ENCODE results near the gene XRCC1. TPM values are rescaled to one million over a fixed set of nuclear protein-coding genes. Genes with fewer than 3 reads are reported as not detected.

The XRCC1 gene
- total RNA-seq, 1 experiment from 2014 or later: 37.4 TPM

DNA sequence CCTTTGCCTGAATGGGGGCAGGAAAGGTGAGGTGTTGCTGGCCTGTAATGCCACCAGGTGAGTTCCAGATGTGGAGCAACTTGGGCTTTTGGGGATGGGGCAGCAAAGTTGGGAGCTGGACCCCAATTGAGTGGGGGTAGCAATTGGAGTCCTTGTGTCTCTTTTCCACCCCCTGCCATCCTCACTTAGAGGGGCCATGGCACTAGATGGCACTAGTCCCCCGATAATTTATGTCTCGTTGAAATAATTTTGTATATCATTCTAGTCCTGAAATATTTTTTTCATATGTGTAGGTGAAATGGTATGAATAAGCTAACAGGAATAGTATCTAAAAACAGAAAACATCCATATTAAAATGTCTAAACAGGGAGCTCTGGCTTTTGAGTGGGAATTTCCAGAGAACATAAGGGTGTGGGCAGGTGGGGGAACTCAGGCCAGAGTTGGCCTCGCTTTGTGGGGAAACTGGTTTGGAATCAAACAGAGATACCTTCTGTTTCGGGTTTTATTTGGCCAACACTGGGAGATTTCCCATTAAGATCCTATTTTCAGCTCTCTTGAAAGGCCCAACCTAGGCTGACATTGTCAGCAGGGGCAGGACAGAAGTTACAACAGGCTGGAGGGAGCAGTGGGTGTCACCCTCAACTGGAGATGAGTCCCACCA is 24.4 kb upstream of the XRCC1 start:
- BruUV-seq (replicated peaks): TSS peak; percentile 4
- POLR2A ChIA-PET: interaction anchor here (1.4 kb wide), 1 partner anchor 18 kb away, joined by 3 read pairs; no protein-coding TSS in a partner anchor

GRCh38 chr19:43598445-43599240 is 23.3 kb upstream of the XRCC1 start:
- ATAC-seq: no peak
- RAD21 ChIA-PET (ENCODE audit: low non-redundant PET in 1 of 2, low total read pairs in 2 of 2, uncharacterized antibody in 2 of 2, unreplicated experiment in 2 of 2): no interaction called here
- no peak overlapping the region for H3K9ac ChIP-seq (ENCODE audit: low read length)
- POLR2A ChIA-PET: interaction anchor here (1.4 kb wide), 1 partner anchor 19 kb away, joined by 3 read pairs; no protein-coding TSS in a partner anchor
- H3K36me3 ChIP-seq (ENCODE audit: control insufficient read depth in 1 of 2, insufficient read depth in 2 of 2, low read length in 2 of 2): peaks cover 8 to 19% of the 10 kb centered on the region in 2 experiments; a peak in 2 of 4 replicates
- H3K79me2 ChIP-seq (ENCODE audit: insufficient read depth, low read length): peaks cover 52% of the 10 kb centered on the region
- no peak overlapping the region for H3K27ac ChIP-seq (ENCODE audit: low read depth, low read length)
- H3K9me3 ChIP-seq (ENCODE audit: control insufficient read depth in 1 of 2, insufficient read depth in 1 of 2, low read depth in 1 of 2, low read length in 2 of 2): no peaks in the 10 kb centered on the region
- no peaks in the 10 kb centered on the region for H3K9me2 ChIP-seq (ENCODE audit: insufficient read depth)
- intact Hi-C loops (cut with micrococcal nuclease): no loop called here
- peaks cover 9 to 25% of the 10 kb centered on the region in 2 experiments; a peak in 3 of 4 replicates for H3K4me1 ChIP-seq (ENCODE audit: control insufficient read depth in 1 of 2, insufficient read depth in 2 of 2, low read length in 2 of 2)
- H2AFZ ChIP-seq (ENCODE audit: low read depth, low read length, poor library complexity, severe bottlenecking): no peak overlapping the region
- 0 out of 2 replicates have a peak overlapping the region, but pooled peaks have one; percentile 95 for H3K4me2 ChIP-seq (ENCODE audit: low read length)
- CTCF ChIA-PET: no interaction called here
- no peak for DNase-seq (ENCODE audit: low read depth, low spot score)
- no peaks in the 10 kb centered on the region for H3K27me3 ChIP-seq (ENCODE audit: insufficient read depth, low read length)
- H4K20me1 ChIP-seq (ENCODE audit: insufficient read depth): no peaks in the 10 kb centered on the region
- H3K4me3 ChIP-seq (replicated peaks in 1 of 2; ENCODE audit: low read depth in 1 of 2, low read length in 2 of 2): no peak overlapping the region
- no TSS peak for BruUV-seq (replicated peaks)
- TF ChIP-seq, protein P1, sequence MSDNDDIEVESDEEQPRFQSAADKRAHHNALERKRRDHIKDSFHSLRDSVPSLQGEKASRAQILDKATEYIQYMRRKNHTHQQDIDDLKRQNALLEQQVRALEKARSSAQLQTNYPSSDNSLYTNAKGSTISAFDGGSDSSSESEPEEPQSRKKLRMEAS (IDR thresholded peaks at IDR 0.05): no peak
- TF ChIP-seq, protein P2, sequence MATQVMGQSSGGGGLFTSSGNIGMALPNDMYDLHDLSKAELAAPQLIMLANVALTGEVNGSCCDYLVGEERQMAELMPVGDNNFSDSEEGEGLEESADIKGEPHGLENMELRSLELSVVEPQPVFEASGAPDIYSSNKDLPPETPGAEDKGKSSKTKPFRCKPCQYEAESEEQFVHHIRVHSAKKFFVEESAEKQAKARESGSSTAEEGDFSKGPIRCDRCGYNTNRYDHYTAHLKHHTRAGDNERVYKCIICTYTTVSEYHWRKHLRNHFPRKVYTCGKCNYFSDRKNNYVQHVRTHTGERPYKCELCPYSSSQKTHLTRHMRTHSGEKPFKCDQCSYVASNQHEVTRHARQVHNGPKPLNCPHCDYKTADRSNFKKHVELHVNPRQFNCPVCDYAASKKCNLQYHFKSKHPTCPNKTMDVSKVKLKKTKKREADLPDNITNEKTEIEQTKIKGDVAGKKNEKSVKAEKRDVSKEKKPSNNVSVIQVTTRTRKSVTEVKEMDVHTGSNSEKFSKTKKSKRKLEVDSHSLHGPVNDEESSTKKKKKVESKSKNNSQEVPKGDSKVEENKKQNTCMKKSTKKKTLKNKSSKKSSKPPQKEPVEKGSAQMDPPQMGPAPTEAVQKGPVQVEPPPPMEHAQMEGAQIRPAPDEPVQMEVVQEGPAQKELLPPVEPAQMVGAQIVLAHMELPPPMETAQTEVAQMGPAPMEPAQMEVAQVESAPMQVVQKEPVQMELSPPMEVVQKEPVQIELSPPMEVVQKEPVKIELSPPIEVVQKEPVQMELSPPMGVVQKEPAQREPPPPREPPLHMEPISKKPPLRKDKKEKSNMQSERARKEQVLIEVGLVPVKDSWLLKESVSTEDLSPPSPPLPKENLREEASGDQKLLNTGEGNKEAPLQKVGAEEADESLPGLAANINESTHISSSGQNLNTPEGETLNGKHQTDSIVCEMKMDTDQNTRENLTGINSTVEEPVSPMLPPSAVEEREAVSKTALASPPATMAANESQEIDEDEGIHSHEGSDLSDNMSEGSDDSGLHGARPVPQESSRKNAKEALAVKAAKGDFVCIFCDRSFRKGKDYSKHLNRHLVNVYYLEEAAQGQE (IDR thresholded peaks at IDR 0.05; ENCODE audit: low read depth): no peak
- TF ChIP-seq CEBPB (IDR thresholded peaks at IDR 0.05; ENCODE audit: low read depth) (no peak), YY1 (IDR thresholded peaks at IDR 0.05; ENCODE audit: extremely low read depth, insufficient replicate concordance, low read depth, low read length) (no peak), ZFX (IDR thresholded peaks at IDR 0.05) (no peak), SIN3A (IDR thresholded peaks at IDR 0.05; ENCODE audit: low read depth) (no peak), EGR1 (IDR thresholded peaks at IDR 0.05; ENCODE audit: low read depth) (no peak), JUND (IDR thresholded peaks at IDR 0.05) (no peak)
- TF ChIP-seq, protein P3, sequence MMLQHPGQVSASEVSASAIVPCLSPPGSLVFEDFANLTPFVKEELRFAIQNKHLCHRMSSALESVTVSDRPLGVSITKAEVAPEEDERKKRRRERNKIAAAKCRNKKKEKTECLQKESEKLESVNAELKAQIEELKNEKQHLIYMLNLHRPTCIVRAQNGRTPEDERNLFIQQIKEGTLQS (IDR thresholded peaks at IDR 0.05): no peak
- TF ChIP-seq, protein P4, sequence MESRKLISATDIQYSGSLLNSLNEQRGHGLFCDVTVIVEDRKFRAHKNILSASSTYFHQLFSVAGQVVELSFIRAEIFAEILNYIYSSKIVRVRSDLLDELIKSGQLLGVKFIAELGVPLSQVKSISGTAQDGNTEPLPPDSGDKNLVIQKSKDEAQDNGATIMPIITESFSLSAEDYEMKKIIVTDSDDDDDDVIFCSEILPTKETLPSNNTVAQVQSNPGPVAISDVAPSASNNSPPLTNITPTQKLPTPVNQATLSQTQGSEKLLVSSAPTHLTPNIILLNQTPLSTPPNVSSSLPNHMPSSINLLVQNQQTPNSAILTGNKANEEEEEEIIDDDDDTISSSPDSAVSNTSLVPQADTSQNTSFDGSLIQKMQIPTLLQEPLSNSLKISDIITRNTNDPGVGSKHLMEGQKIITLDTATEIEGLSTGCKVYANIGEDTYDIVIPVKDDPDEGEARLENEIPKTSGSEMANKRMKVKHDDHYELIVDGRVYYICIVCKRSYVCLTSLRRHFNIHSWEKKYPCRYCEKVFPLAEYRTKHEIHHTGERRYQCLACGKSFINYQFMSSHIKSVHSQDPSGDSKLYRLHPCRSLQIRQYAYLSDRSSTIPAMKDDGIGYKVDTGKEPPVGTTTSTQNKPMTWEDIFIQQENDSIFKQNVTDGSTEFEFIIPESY (IDR thresholded peaks at IDR 0.05; ENCODE audit: extremely low read depth, insufficient replicate concordance, low read length): no peak

More for the DNA sequence above, 24.4 kb upstream of the XRCC1 start:
- no peak overlapping the region for H3K9ac ChIP-seq (ENCODE audit: low read length)
- H4K20me1 ChIP-seq (ENCODE audit: insufficient read depth): no peaks in the 10 kb centered on the region
- H3K27ac ChIP-seq (ENCODE audit: low read depth, low read length): no peak overlapping the region
- H3K79me2 ChIP-seq (ENCODE audit: insufficient read depth, low read length): peaks cover 41% of the 10 kb centered on the region
- H3K27me3 ChIP-seq (ENCODE audit: insufficient read depth, low read length): no peaks in the 10 kb centered on the region
- RAD21 ChIA-PET (ENCODE audit: low non-redundant PET in 1 of 2, low total read pairs in 2 of 2, uncharacterized antibody in 2 of 2, unreplicated experiment in 2 of 2): no interaction called here
- no peaks in the 10 kb centered on the region for H3K9me2 ChIP-seq (ENCODE audit: insufficient read depth)
- no peak for TF ChIP-seq ZFX (IDR thresholded peaks at IDR 0.05)
- TF ChIP-seq ELF1 (IDR thresholded peaks at IDR 0.05; ENCODE audit: borderline replicate concordance, low read depth): no peak
- TF ChIP-seq YY1 (IDR thresholded peaks at IDR 0.05; ENCODE audit: extremely low read depth, insufficient replicate concordance, low read depth, low read length): no peak
- TF ChIP-seq RAD21 (IDR thresholded peaks at IDR 0.05; ENCODE audit: low read depth): peak; percentile 29; the same call in 1 of the 2 replicates
- CTCF ChIA-PET: no interaction called here
- H2AFZ ChIP-seq (ENCODE audit: low read depth, low read length, poor library complexity, severe bottlenecking): no peak overlapping the region
- H3K36me3 ChIP-seq (ENCODE audit: control insufficient read depth in 1 of 2, insufficient read depth in 2 of 2, low read length in 2 of 2): peaks cover 4 to 18% of the 10 kb centered on the region in 2 experiments; a peak in 2 of 4 replicates
- peaks cover 9 to 14% of the 10 kb centered on the region in 2 experiments; a peak in 3 of 4 replicates for H3K4me1 ChIP-seq (ENCODE audit: control insufficient read depth in 1 of 2, insufficient read depth in 2 of 2, low read length in 2 of 2)
- H3K4me2 ChIP-seq (ENCODE audit: low read length): no peak overlapping the region
- no peak overlapping the region for H3K4me3 ChIP-seq (replicated peaks in 1 of 2; ENCODE audit: low read depth in 1 of 2, low read length in 2 of 2)
- ATAC-seq (no peak), DNase-seq (ENCODE audit: low read depth, low spot score) (no peak)
- intact Hi-C loops (cut with micrococcal nuclease): no loop called here
- H3K9me3 ChIP-seq (ENCODE audit: control insufficient read depth in 1 of 2, insufficient read depth in 1 of 2, low read depth in 1 of 2, low read length in 2 of 2): no peaks in the 10 kb centered on the region

All from HCT116 (cell line).